NCI-H128 (cell line): ENCODE results near the gene ACSS3.
"Not testable (repeated sequence)": the region's sequence is repeated elsewhere in the genome, so short reads cannot be mapped to it uniquely, and the experiment has no call there.

Experiments
- DNase-seq: peaks from one replicate; lab custom pipeline; 2025; ENCODE audit not compliant: unreplicated experiment; lab: John Stamatoyannopoulos, UW

The ACSS3 gene

GRCh38 chr12:81077686-81078441 is at the start of gene ACSS3:
Gene ACSS3 (plus strand): TSS chr12:81078079. CDS start chr12:81078121, 42 bp downstream.
- DNase-seq = no peak

- DNase-seq = no peak
Measured at GRCh38 chr12:81034926-81035325, 43.0 kb upstream of the ACSS3 start.

GRCh38 chr12:81039231-81039630 is 38.6 kb upstream of the ACSS3 start:
- DNase-seq = no peak

- no peak for DNase-seq
Measured at GRCh38 chr12:81043979-81044740, 33.7 kb upstream of the ACSS3 start.

GRCh38 chr12:81064971-81065370 is 12.9 kb upstream of the ACSS3 start:
- not testable (repeated sequence) for DNase-seq

GRCh38 chr12:81070846-81071245 is 7.0 kb upstream of the ACSS3 start:
- DNase-seq = no peak

- no peak for DNase-seq
Measured at GRCh38 chr12:81075539-81075938, 2.3 kb upstream of the ACSS3 start.

GRCh38 chr12:81077329-81077685 is 572 bp upstream of the ACSS3 start:
- no peak for DNase-seq

GRCh38 chr12:81078469-81079196 is 754 bp downstream of the ACSS3 start:
- DNase-seq = no peak

GRCh38 chr12:81079280-81080076 is 1.6 kb downstream of the ACSS3 start:
- no peak for DNase-seq

GRCh38 chr12:81080431-81080983 is 2.6 kb downstream of the ACSS3 start:
- no peak for DNase-seq

GRCh38 chr12:81081726-81082125 is 3.8 kb downstream of the ACSS3 start:
- no peak for DNase-seq

- DNase-seq = no peak
Measured at GRCh38 chr12:81083018-81083417, 5.1 kb downstream of the ACSS3 start.

GRCh38 chr12:81083906-81084513 is 6.1 kb downstream of the ACSS3 start:
- no peak for DNase-seq

GRCh38 chr12:81084811-81085350 is 7.0 kb downstream of the ACSS3 start:
- no peak for DNase-seq

GRCh38 chr12:81085832-81086231 is 8.0 kb downstream of the ACSS3 start:
- no peak for DNase-seq

- no peak for DNase-seq
Measured at GRCh38 chr12:81086342-81086741, 8.5 kb downstream of the ACSS3 start.

- no peak for DNase-seq
Measured at GRCh38 chr12:81088221-81088620, 10.3 kb downstream of the ACSS3 start.

- no peak for DNase-seq
Measured at GRCh38 chr12:81089412-81089811, 11.5 kb downstream of the ACSS3 start.

- no peak for DNase-seq
Measured at GRCh38 chr12:81092053-81092452, 14.2 kb downstream of the ACSS3 start.
